Stimulated activated CD8-positive, alpha-beta memory T cell treated with anti-CD3 and anti-CD28 coated beads, Interleukin-15, amount 100 ng/mL, for 1 hour (primary cell): ENCODE measurements around the gene CACNA2D3.
"Not testable (repeated sequence)": the region's sequence is repeated elsewhere in the genome, so short reads cannot be mapped to it uniquely, and the experiment has no call there.

Experiments
- DNase-seq: peaks from one replicate; pipeline ENCODE4 v3.0.0-alpha.2; 2020; ENCODE audit warnings: low read depth

Gene CACNA2D3

GRCh38 chr3:54631516-54632325, 509.4 kb downstream of the CACNA2D3 start:
- DNase-seq: no peak

- no peak for DNase-seq
Measured at GRCh38 chr3:54632326-54632665, 509.9 kb downstream of the CACNA2D3 start.

- no peak for DNase-seq
Measured at GRCh38 chr3:54632834-54633233, 510.5 kb downstream of the CACNA2D3 start.

- DNase-seq: no peak
Measured at GRCh38 chr3:54633444-54634121, 511.2 kb downstream of the CACNA2D3 start.

- no peak for DNase-seq
Measured at GRCh38 chr3:54634122-54634469, 511.7 kb downstream of the CACNA2D3 start.

GRCh38 chr3:54639790-54640372, 517.5 kb downstream of the CACNA2D3 start:
- not testable (repeated sequence) for DNase-seq

GRCh38 chr3:54641226-54642014, 519.1 kb downstream of the CACNA2D3 start:
- DNase-seq: no peak

- DNase-seq: no peak
Measured at GRCh38 chr3:54642147-54642546, 519.8 kb downstream of the CACNA2D3 start.

- no peak for DNase-seq
Measured at GRCh38 chr3:54647721-54648120, 525.4 kb downstream of the CACNA2D3 start.

GRCh38 chr3:54649551-54649950, 527.2 kb downstream of the CACNA2D3 start:
- DNase-seq: no peak

GRCh38 chr3:54653456-54654195, 531.3 kb downstream of the CACNA2D3 start:
- no peak for DNase-seq

GRCh38 chr3:54654776-54655175, 532.4 kb downstream of the CACNA2D3 start:
- DNase-seq: no peak

- no peak for DNase-seq
Measured at GRCh38 chr3:54659347-54659746, 537.0 kb downstream of the CACNA2D3 start.

- no peak for DNase-seq
Measured at GRCh38 chr3:54660714-54661132, 538.4 kb downstream of the CACNA2D3 start.

GRCh38 chr3:54661151-54661550, 538.8 kb downstream of the CACNA2D3 start:
- DNase-seq: no peak

- no peak for DNase-seq
Measured at GRCh38 chr3:54663501-54664011, 541.2 kb downstream of the CACNA2D3 start.

- no peak for DNase-seq
Measured at GRCh38 chr3:54665016-54665600, 542.8 kb downstream of the CACNA2D3 start.

- DNase-seq: no peak
Measured at GRCh38 chr3:54668236-54668635, 545.9 kb downstream of the CACNA2D3 start.

- no peak for DNase-seq
Measured at GRCh38 chr3:54670201-54671000, 548.0 kb downstream of the CACNA2D3 start.

- no peak for DNase-seq
Measured at GRCh38 chr3:54671511-54671910, 549.2 kb downstream of the CACNA2D3 start.
